ENCODE results near the gene ADAMTSL3.
A peak's percentile ranks its signal among the peaks of the same experiment; 100 is the strongest.
"Not testable (repeated sequence)": the region's sequence is repeated elsewhere in the genome, so short reads cannot be mapped to it uniquely, and the experiment has no call there.

The ADAMTSL3 gene

GRCh38 chr15:84034578-84035398, 380.9 kb downstream of the ADAMTSL3 start:
- TF ChIP-seq CTCF (IDR thresholded peaks at IDR 0.05; ENCODE audit: low read depth, low read length, missing control alignments), result peak; percentile 71
- peak; percentile 1 for DNase-seq (ENCODE audit: low read depth)

DNA sequence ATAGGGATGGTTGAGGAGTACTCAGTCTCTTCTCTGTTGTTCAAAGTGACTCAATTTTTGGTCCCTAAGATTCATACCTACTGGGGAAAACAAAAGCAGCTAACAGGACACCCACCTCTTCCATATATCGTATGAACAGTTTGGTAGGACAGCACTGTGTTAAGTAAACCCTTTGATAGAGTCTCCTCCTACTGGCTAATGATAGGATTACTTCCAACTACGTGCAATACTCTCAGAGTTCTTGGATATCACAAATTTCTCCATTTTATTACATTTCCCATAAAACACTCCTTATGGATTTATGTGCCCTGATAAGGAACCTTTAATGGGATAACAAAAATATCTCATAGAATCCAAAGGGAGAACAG, 381.5 kb downstream of the ADAMTSL3 start:
- no peak overlapping the region for H3K4me3 ChIP-seq (ENCODE audit: low read depth, low read length)
- peak; percentile 59 for TF ChIP-seq CTCF (IDR thresholded peaks at IDR 0.05; ENCODE audit: low read depth, low read length, missing control alignments)
- DNase-seq (ENCODE audit: low read depth), result peak; percentile 4

More at GRCh38 chr15:84034578-84035398, 380.9 kb downstream of the ADAMTSL3 start:
- H3K4me3 ChIP-seq (ENCODE audit: low read depth, low read length), result no peak overlapping the region

DNA sequence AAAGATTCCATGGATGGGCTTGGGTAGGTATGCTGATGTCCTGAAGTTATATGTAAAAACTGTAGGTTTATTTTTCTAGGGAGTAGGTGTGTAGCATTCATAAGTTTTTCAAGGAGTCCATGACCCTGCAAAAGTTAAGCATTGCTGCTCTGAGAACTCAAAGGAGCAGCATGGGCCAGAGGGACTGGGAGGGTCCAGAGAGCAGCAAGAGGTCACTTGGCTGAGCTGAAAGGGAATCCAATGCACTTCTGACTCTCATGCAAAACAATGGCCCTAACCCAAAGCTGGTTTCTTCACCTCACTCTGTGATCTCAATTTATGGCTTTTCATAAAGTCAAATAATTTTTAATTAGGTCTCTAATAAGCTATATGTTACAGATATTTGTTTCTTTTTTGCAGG, 383.4 kb downstream of the ADAMTSL3 start:
- H3K4me3 ChIP-seq (ENCODE audit: low read depth, low read length), result no peak overlapping the region
- no peak for DNase-seq (ENCODE audit: low read depth)
- no peak for TF ChIP-seq CTCF (IDR thresholded peaks at IDR 0.05; ENCODE audit: low read depth, low read length, missing control alignments)

DNA sequence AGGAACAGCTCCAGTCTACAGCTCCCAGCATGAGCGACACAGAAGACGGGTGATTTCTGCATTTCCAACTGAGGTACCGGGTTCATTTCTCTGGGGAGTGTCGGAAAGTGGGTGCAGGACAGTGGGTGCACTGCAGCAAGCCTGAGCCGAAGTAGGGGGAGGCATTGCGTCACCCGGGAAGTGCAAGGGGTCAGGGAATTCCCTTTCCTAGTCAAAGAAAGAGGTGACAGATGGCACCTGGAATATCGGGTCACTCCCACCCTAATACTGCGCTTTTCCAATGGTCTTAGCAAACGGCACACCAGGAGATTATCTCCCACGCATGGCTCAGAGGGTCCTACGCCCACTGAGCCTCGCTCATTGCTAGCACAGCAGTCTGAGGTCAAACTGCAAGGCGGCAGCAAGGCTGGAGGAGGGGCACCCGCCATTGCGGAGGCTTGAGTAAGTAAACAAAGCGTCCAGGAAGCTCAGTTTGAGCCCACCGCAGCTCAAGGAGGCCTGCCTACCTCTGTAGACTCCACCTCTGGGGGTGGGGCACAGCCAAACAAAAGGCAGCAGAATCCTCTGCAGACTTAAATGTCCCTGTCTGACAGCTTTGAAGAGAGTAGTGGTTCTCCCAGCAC, 388.6 kb downstream of the ADAMTSL3 start:
- H3K4me3 ChIP-seq (ENCODE audit: low read depth, low read length); DNase-seq (ENCODE audit: low read depth): not testable (repeated sequence)

GRCh38 chr15:84046064-84046637, 392.2 kb downstream of the ADAMTSL3 start:
- no peak for DNase-seq (ENCODE audit: low read depth)
- TF ChIP-seq CTCF (IDR thresholded peaks at IDR 0.05; ENCODE audit: low read depth, low read length, missing control alignments), result no peak
- H3K4me3 ChIP-seq (ENCODE audit: low read depth, low read length), result no peak overlapping the region

DNA sequence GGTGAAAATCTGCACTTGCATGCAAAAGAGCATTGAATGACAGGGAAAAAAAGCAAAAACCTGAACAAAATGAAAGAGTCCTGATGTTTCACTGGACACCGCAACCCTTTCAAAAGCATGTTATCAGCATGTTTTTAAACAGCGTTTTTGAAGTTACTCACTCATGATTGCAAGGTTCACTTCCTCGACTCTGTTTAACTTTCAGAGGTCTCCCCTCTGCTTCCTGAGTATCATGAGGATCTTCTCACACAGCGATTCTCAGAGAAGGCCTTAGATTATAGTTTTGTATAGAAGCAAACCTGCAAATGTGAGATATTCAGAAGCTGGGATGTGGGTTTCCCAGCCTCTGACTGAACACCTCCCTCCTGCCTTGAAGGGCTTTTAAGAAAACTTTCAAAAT, 395.6 kb downstream of the ADAMTSL3 start:
- not testable (repeated sequence) for DNase-seq (ENCODE audit: low read depth); H3K4me3 ChIP-seq (ENCODE audit: low read depth, low read length)

- no peak overlapping the region for H3K4me3 ChIP-seq (ENCODE audit: low read depth, low read length)
- no peak for DNase-seq (ENCODE audit: low read depth)
- no peak for TF ChIP-seq CTCF (IDR thresholded peaks at IDR 0.05; ENCODE audit: low read depth, low read length, missing control alignments)
Measured at GRCh38 chr15:84050076-84050475, 396.2 kb downstream of the ADAMTSL3 start.

GRCh38 chr15:84051146-84051545, 397.2 kb downstream of the ADAMTSL3 start:
- DNase-seq (ENCODE audit: low read depth); H3K4me3 ChIP-seq (ENCODE audit: low read depth, low read length): not testable (repeated sequence)

DNA sequence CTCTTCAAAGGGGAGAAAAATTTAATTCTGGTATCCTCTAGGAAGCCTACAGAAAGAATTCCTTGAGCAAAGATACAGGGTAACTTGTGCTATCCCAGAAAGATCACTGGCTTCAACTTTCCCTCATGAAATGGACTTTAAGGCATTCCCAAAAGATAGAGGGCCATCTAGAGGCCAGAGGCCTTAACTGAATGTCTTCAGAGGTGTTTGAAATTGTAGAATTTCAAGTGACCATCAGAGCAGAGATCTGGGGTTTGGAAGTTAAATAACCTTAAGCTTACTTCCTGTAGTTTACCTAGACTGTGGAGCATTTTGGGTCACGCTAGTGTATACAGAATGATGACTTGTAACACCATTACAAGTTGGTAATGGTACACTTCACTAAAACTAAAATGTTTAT, 400.6 kb downstream of the ADAMTSL3 start:
- not testable (repeated sequence) for H3K4me3 ChIP-seq (ENCODE audit: low read depth, low read length); DNase-seq (ENCODE audit: low read depth)

All from GM12864 (cell line).